Fibroblast of villous mesenchyme (primary cell): Measurements from ENCODE around the gene MYOZ1. TPM values are rescaled to one million over a fixed set of nuclear protein-coding genes. Genes with fewer than 3 reads are reported as not detected.

Experiments
- DNase-seq: peaks from one replicate; pipeline ENCODE4 v3.0.0-alpha.2; 2010; ENCODE audit warnings: low read depth
- H3K4me3 ChIP-seq: 2 replicates; pipeline ENCODE4 v1.5.1; 2011; ENCODE audit warnings: low read depth, mild to moderate bottlenecking, low read length
- CTCF ChIP-seq: IDR thresholded peaks from 2 replicates; pipeline ENCODE4 v1.5.1; 2012; ENCODE audit warnings: low read depth, mild to moderate bottlenecking, low read length; ENCODE audit not compliant: insufficient read depth
- total RNA-seq: library from RNA; depleted of rRNA; stranded (reverse); fragments of >200 nt; gene quantifications from 2 replicates; pipeline ENCODE4 v1.2.3, GENCODE V29; 2012

Gene MYOZ1
- total RNA-seq, 1 donor = 0.43 TPM

GRCh38 chr10:73647875-73648651, 6.8 kb upstream of the MYOZ1 start:
- no peak for TF ChIP-seq CTCF
- H3K4me3 ChIP-seq = peak overlapping the region; percentile 61
- DNase-seq = peak; percentile 7

- DNase-seq = peak; percentile 28
- no peak for TF ChIP-seq CTCF
- H3K4me3 ChIP-seq = peak overlapping the region; percentile 61
Observed at GRCh38 chr10:73647211-73647874, 6.1 kb upstream of the MYOZ1 start.

- DNase-seq = no peak
- TF ChIP-seq CTCF = no peak
- H3K4me3 ChIP-seq = no peak overlapping the region
Observed at GRCh38 chr10:73646598-73647041, 5.3 kb upstream of the MYOZ1 start.

- TF ChIP-seq CTCF = no peak
- H3K4me3 ChIP-seq = no peak overlapping the region
- no peak for DNase-seq
Observed at GRCh38 chr10:73645251-73645650, 4.0 kb upstream of the MYOZ1 start.

- H3K4me3 ChIP-seq = no peak overlapping the region
- no peak for TF ChIP-seq CTCF
- no peak for DNase-seq
Observed at GRCh38 chr10:73644767-73645166, 3.5 kb upstream of the MYOZ1 start.

GRCh38 chr10:73644015-73644743, 2.9 kb upstream of the MYOZ1 start:
- peak; percentile 76 for DNase-seq

More at GRCh38 chr10:73644015-73644743, 2.9 kb upstream of the MYOZ1 start:
- H3K4me3 ChIP-seq = no peak overlapping the region
- peak; percentile 81 for TF ChIP-seq CTCF
